H1 (cell line): ENCODE data around the gene ARL6IP5.

Experiments used
- ASH2L ChIP-seq: fragments of 200-600, 300-600 bp; sonication (generic); IDR thresholded peaks from one replicate; pipeline ENCODE4 v1.7.1; 2017; ENCODE audit warnings: low read length
- ATF3 ChIP-seq: IDR thresholded peaks from 2 replicates; pipeline ENCODE4 v1.6.1; 2011; ENCODE audit warnings: low read depth, mild to moderate bottlenecking, low read length; ENCODE audit not compliant: insufficient read depth

GRCh38 chr3:69121950-69122349 lies 37.2 kb downstream of the ARL6IP5 start:
- TF ChIP-seq ATF3: no peak
- no peak for TF ChIP-seq ASH2L
